ENCODE measurements around the gene POLE. TPM values are rescaled to one million over a fixed set of nuclear protein-coding genes. Genes with fewer than 3 reads are reported as not detected.
A peak's percentile ranks its signal among the peaks of the same experiment; 100 is the strongest.

The POLE gene
- total RNA-seq, 4 donors from 2014 or later, result 15.8 to 60.8 (median 27.1) TPM

DNA sequence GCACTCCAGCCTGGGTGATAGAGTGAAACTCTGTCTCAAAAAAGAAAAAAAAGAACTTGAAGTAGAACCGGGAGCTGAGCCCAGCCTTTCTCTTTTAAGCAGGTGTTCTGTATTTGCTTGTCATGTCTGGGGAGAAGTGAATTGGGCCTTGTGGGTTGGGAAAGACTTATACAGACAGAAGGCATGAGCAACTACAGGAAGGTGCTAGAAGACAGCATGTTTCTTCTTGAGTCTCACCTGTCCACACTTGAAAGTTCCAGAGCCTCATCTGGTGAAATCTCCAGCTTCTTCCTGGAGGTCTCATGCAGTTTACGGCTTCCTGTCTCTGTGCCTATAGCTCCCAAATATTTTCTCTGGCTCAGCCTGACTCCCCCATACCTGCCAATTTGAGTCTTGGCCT, 26.0 kb upstream of the POLE start:
- TF ChIP-seq, protein P1, sequence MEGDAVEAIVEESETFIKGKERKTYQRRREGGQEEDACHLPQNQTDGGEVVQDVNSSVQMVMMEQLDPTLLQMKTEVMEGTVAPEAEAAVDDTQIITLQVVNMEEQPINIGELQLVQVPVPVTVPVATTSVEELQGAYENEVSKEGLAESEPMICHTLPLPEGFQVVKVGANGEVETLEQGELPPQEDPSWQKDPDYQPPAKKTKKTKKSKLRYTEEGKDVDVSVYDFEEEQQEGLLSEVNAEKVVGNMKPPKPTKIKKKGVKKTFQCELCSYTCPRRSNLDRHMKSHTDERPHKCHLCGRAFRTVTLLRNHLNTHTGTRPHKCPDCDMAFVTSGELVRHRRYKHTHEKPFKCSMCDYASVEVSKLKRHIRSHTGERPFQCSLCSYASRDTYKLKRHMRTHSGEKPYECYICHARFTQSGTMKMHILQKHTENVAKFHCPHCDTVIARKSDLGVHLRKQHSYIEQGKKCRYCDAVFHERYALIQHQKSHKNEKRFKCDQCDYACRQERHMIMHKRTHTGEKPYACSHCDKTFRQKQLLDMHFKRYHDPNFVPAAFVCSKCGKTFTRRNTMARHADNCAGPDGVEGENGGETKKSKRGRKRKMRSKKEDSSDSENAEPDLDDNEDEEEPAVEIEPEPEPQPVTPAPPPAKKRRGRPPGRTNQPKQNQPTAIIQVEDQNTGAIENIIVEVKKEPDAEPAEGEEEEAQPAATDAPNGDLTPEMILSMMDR (IDR thresholded peaks at IDR 0.05), result no peak
- no peak for DNase-seq (ENCODE audit: low spot score)
- no peak for ATAC-seq (ENCODE audit: low FRiP score)

DNA sequence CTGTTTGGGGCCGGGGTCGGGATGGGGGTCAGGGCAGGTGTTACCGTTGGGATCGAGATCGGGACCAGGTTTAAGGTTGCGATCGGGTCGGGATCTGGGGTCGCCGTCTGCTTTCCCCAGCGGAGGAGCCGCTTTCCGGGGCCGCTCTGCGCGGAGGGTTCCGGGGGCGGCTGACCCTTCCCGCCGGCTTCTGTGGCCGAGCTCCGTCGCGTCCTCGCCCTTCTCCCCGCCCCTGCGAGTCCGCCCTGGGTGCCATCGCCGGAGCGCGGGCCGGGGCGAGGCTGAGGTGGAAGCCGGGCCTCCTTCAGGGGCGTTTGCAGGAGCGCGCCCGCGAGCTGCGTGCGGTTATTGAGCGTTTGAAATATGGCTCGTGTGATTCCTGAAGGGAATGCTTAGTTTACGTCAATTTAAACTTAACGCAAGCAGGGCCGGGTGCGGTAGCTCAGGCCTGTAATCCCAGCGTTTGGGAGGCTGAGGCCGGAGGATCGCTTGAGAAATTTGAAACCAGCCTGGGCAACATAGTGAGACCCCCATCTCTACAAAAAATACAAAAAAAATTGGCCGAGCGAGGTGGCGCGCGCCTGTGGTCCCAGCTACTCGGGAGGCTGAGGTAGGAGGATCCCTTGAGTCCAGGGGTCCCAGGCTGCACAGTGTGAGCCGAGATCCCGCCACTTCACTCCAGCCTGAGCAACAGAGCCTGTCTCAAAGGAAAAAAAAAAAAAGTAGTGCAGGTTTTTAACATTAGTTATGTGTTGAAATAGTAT, 24.1 kb upstream of the POLE start:
- TF ChIP-seq, protein P1 (IDR thresholded peaks at IDR 0.05), result no peak
- DNase-seq (ENCODE audit: low spot score) (no peak), ATAC-seq (ENCODE audit: low FRiP score) (peak; percentile 3)

DNA sequence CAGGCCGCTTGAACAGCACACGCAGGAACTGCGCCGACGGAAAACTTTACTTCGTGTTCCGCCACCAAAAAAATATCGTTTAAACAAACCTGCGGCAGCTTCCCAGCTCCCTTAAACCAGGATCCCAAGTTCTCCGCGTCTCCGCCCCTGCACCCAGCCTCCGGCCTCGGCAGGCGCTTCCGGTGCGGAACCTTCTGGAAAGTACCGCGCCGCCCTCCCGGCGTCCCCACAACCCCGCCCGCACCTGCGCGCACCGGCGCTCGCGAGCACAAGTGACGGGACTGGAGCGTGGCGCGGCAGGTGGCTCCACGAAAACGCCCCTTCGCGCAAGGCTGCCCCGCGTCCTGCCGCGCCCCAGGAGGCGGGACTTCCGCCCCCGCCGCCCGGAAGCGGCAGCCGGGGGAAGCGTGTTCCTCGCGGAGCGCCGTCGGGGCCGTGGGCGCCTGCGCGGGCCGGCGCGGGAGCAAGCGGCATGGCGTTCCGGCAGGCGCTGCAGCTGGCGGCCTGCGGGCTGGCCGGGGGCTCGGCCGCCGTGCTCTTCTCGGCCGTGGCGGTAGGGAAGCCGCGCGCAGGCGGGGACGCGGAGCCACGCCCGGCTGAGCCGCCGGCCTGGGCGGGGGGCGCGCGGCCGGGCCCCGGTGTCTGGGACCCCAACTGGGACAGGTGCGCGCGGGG, 23.4 kb upstream of the POLE start, which contains the start of gene PGAM5:
PGAM5 (plus strand) TSS at position 438 of the 675 bp plus-strand sequence; CDS start at position 473, 35 bp downstream.
- TF ChIP-seq, protein P1 (IDR thresholded peaks at IDR 0.05), result no peak
- ATAC-seq (ENCODE audit: low FRiP score), result peak; percentile 90
- no peak for DNase-seq (ENCODE audit: low spot score)

DNA sequence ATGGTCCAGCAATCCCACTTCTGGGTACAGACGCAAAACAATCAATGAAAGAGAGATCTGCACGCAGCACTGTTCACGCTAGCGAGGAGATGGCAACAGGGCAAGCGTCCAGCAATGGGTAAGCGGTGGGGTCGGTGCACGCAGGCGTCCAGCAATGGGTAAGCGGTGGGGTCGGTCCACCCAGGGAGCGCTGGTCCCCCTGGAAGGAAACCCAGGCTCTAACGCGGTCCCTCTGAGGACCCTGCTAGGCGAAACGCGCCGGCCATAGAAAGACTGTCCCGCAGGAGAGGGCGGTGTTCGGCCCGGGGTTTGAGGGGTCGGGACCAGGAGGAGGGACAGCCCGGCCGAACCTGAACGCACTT, 22.9 kb upstream of the POLE start:
- DNase-seq (ENCODE audit: low spot score) (no peak), ATAC-seq (ENCODE audit: low FRiP score) (peak; percentile 37)
- TF ChIP-seq, protein P1 (IDR thresholded peaks at IDR 0.05), result no peak

DNA sequence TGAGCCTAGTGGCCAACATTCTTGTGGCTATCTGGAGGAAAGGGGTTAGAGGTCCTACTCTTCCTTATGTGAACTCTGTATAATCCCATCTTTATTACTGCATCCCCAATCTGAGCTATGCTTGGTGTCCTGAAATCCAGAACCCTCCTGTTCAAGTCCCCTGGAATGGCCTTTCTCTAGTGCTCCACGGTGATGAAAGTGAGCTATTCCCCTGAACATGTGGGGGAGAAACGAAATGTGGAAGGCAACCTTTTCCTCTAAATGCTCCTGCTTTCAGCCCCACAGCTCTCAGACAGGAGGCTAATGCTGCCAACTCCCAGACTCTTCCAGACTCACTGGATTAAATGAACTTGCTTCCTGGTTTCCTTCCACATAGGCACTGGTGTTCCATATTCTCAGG, 21.0 kb upstream of the POLE start:
- TF ChIP-seq, protein P1 (IDR thresholded peaks at IDR 0.05), result no peak
- no peak for DNase-seq (ENCODE audit: low spot score)
- no peak for ATAC-seq (ENCODE audit: low FRiP score)

DNA sequence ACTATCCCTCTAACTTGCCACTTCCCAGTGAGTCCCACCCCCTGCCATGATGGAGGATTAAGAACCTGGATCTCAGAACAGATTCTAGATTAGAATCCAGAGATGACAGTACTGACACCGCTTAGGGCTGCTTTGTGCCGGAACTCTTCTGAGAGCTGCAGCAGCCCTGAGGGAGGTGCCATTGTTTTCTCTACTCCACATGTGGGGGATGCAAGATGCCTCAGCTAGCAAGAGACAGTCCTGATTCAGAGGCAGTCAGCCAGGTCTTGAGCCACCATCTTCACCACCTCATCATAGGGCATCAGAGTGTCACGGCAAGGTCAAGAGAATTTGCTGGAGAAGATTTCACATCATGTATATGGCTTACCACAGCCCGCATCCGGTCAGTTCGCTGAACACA, 20.1 kb upstream of the POLE start:
- TF ChIP-seq, protein P1 (IDR thresholded peaks at IDR 0.05), result no peak
- no peak for ATAC-seq (ENCODE audit: low FRiP score)
- DNase-seq (ENCODE audit: low spot score), result no peak

DNA sequence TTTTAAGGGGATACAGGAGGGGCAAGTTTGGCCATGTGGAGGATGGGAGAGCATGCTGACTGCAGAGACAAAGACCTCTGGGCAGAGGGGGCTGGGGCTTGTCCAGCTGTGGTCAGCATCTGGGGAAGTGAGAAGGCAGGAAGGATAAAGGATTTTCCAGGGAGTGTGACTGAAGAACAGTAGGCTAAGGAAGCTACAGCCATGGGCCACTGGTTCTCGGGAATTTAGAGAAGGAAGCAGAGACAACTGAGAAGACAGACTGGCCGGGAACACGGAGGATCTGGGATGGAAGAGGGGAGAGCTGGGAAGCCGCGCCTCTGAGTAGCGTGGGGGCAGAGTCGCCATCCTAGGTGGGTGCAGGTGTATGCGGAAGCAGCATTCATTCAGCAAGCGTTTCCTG, 16.5 kb upstream of the POLE start:
- ATAC-seq (ENCODE audit: low FRiP score) (no peak), DNase-seq (ENCODE audit: low spot score) (no peak)
- TF ChIP-seq, protein P1 (IDR thresholded peaks at IDR 0.05), result no peak

Measured in omental fat pad (tissue), 4 donors.